HEK293 (cell line): ENCODE measurements around the gene GNG7.

Experiments
- REPIN1 ChIP-seq: fragments of 450-650 bp; formaldehyde crosslinking; IDR thresholded peaks from 2 replicates; pipeline ENCODE4 v1.5.1; 2017; ENCODE audit warnings: missing biosample characterization, missing genetic modification characterization, low read depth
- TCF7L2 ChIP-seq: IDR thresholded peaks from 2 replicates; pipeline ENCODE4 v1.6.1; 2011; ENCODE audit warnings: low read depth, mild to moderate bottlenecking, inconsistent platforms, low read length, moderate library complexity, borderline replicate concordance
- ZNF280C ChIP-seq: fragments of 450-650 bp; formaldehyde crosslinking; IDR thresholded peaks from 2 replicates; pipeline ENCODE4 v1.5.1; 2016; ENCODE audit warnings: missing biosample characterization, missing genetic modification characterization
- ZNF302 ChIP-seq: fragments of 450-650 bp; formaldehyde crosslinking; IDR thresholded peaks from 2 replicates; pipeline ENCODE4 v1.5.1; 2016; ENCODE audit warnings: missing biosample characterization, missing genetic modification characterization, low read depth
- ZNF350 ChIP-seq: fragments of 450-650 bp; formaldehyde crosslinking; IDR thresholded peaks from 2 replicates; pipeline ENCODE4 v1.5.0; 2017; ENCODE audit warnings: missing biosample characterization, mild to moderate bottlenecking, missing genetic modification characterization
- ZNF488 ChIP-seq: fragments of 450-650 bp; formaldehyde crosslinking; IDR thresholded peaks from 2 replicates; pipeline ENCODE4 v1.5.1; 2016; ENCODE audit warnings: missing biosample characterization, missing genetic modification characterization
- ZNF501 ChIP-seq: fragments of 450-650 bp; formaldehyde crosslinking; IDR thresholded peaks from 2 replicates; pipeline ENCODE4 v1.5.1; 2016; ENCODE audit warnings: missing biosample characterization, missing genetic modification characterization

- TF ChIP-seq ZNF501 (tag by site-specific recombination) (no peak), TCF7L2 (no peak), ZNF302 (tag by site-specific recombination) (no peak), ZNF488 (tag by site-specific recombination) (no peak), ZNF280C (tag by site-specific recombination) (no peak), REPIN1 (tag by site-specific recombination) (no peak), ZNF350 (tag by site-specific recombination) (no peak)
Observed at GRCh38 chr19:2494084-2494446, 208.4 kb downstream of the GNG7 start.
